ENCODE results near the gene TTC24. TPM values are rescaled to one million over a fixed set of nuclear protein-coding genes. Genes with fewer than 3 reads are reported as not detected.
"Not testable (repeated sequence)": the region's sequence is repeated elsewhere in the genome, so short reads cannot be mapped to it uniquely, and the experiment has no call there.

The TTC24 gene
- polyA plus RNA-seq, 1 donor = 1.6 TPM

DNA sequence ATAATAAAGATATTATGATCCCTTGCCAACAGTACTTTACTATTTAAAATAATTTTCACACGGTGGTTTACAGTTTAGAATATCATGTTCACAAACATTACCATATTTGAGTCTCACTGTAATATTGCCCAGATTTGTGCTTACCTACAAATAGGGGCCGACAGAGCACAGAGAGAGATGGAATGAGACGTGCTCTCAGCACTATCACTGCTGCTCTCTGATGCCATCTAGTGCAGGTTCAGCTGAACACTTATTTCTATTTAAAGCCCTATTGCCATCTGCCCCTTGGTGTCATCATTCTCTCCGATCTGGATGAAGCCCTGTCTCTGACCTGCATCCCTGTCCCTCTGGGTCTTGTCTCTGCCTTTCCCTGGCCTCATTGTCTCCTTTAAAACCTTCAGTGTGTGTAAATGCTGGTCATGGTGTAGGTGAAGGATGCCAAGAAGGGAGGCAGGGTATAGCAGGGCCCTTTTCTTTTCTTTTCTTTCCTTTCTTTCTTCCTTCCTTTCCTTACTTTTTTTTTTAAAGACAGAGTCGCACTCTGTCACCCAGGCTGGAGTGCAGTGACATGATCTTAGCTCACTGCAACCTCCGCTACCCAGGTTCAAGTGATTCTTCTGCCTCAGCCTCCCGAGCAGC is 28.6 kb downstream of the TTC24 start:
- DNase-seq = no peak

DNA sequence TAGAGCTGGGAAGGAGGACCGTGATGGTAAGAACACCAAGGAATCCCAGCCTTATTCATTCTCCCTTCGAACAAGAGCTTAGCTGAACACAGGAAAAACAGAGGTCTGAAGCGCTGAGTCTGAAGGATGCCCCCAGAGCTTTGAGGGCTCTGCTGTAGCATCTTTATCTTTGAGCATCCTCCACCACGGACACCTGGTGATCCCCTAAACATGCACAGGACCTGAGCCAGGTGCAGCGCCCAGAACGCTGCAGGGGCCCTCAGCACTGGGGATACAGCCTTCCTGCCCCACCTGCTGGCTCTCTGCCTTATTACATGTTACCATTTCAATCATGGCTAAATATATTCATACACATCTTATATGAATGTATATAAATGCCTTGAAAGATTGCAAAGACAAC is 29.5 kb downstream of the TTC24 start:
- no peak for DNase-seq

- DNase-seq = not testable (repeated sequence)
These were observed 30.5 kb downstream of the TTC24 start for GRCh38 chr1:156610072-156610471.

GRCh38 chr1:156612666-156613065 is 33.1 kb downstream of the TTC24 start:
- DNase-seq = no peak

- DNase-seq = no peak
These were observed 36.4 kb downstream of the TTC24 start for GRCh38 chr1:156615946-156616345.

- peak; percentile 87 for DNase-seq
These were observed 36.9 kb downstream of the TTC24 start for GRCh38 chr1:156616463-156616862.

DNA sequence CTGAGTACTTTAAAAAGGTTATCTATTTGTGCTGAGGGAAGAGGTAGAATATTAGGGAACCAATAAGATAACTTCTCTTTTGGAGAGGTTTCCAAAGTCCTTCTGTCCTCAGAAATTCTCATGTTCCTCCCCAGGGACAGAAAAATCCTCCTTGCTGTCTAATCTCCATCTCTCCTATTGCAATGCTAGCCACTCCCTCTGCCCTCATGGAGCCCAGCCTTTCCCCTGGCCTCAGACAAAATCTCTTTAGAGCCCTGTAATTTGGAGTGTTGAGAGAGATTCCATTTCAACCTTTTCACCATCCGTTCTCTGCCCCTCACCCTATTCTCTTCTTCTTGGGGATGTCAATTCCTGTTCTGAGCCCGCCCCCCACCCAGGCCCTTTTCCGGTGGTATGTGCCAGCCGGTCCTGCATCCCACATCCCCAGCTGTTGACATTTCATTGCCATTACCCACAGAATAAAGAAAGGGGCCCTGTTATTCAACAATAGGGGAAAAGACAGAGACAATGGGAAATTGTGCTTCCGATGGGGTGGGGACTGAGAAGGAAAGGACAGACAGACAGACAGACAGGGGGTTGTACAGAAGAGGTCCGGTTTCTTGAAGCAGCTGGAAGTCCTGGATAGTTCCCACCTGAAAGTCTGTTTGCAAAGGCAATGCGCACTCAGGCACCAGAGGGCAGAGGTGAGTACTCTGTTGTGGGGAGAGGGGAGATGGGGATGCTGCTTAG is 39.5 kb downstream of the TTC24 start, which contains the start of gene HAPLN2:
Gene HAPLN2, plus strand, starts transcription at position 563 of the 729 bp plus-strand sequence. CDS start 4,076 bp downstream, outside the sequence.
- no peak for DNase-seq

DNA sequence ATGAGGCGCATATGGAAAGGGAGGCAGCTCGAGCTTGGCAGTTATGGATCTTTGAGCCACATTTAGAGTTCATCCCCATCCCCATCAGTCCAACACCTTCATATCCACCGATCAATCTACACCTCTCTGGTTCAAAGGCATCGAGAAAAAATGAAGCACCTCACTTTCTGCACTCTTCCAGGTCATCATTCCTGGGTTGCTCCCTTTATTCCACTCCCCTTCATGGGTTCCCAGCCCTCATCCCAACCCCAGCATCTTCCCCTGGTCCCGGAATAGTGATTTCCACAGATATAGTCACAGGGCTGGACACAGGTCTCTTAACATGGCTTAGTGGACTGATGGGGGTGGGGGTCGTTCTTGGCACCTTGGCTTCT is 40.0 kb downstream of the TTC24 start:
- DNase-seq = no peak

DNA sequence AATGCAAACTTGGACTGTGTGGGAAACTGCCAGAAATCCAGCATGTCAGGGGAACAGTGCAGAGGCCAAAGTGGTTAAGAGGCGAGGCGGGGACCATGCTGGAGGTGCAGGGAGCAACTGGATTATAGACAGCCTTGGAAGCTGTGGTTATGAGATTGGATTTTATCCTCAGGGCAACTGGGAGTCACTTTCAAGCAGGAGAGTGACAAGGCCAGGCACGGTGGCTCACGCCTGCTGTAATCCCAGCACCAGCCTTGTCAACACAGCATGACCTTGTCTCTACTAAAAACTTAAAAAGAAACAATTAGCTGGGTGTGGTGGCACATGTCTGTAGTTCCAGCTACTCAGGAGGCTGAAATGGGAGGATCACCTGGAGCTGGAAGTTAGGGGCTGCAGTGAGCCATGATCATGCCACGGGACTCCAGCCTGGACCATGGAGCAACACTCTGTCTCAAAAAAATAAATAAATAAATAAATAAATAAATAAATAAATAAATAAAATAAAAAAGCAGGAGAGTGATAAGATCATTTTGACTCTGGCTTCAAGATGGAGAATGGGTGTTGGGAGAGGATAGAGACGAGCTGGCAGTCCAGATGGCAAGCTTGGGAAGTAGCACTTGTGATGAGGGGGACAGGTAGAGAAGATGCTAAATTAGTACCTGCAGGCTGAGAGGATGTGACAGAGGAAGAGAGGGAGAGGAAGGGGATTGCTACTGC is 43.2 kb downstream of the TTC24 start:
- DNase-seq = no peak

DNA sequence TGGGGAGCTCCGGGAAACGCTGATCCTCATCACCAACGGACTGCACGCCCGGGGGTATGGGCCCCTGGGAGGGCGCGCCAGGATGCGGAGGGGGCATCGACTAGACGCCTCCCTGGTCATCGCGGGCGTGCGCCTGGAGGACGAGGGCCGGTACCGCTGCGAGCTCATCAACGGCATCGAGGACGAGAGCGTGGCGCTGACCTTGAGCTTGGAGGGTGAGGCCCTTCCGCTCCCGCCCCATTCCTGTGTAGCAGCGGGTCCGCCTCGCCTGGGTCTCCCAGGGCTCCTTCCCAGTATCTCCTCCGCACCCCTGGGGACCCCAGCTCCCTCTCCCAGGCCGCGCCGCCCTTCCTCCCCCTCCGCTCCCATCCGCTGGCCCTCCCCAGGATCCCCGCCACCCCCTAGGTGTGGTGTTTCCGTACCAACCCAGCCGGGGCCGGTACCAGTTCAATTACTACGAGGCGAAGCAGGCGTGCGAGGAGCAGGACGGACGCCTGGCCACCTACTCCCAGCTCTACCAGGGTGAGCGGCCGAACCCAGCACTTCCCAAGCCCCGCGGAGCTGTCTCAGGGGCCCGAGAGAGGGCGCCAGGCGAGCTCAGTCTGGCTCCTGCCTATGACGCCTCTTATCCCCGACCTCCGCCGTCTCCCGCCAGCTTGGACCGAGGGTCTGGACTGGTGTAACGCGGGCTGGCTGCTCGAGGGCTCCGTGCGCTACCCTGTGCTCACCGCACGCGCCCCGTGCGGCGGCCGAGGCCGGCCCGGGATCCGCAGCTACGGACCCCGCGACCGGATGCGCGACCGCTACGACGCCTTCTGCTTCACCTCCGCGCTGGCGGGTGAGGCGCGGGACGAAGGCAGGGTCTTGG is 44.7 kb downstream of the TTC24 start:
- no peak for DNase-seq

GRCh38 chr1:156624814-156625435 is 45.4 kb downstream of the TTC24 start:
- DNase-seq = no peak

DNA sequence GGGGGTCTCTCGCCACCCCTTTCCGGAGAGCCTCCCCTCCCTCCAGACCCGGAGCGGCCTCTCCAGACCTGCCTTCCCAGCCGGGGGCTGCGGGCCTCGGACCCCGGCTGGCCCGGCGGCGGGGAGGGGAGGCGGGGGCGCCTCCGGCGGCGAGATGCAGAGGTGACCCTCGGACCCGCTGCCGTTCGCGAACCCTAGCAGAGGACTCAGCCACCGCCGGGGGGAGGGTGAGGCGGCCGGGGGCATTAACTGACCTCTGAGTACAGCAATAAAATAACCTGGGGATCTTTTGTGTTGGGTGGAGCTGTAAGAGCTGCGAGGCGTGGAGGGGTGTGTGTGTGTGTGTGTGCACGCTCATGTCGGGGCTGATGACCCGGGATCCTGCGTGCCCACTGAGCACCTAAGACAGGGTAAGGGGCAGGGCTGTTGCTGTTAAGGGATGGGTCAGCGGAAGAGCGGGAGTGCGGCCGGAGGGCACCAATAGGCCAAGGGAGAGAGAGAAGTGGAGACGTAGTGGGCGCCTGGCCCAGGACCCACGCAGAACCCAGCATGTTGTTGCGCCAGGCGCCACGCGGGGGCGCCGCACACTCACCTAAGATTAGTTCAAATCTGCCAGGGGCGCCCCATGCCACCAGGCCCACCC is 46.0 kb downstream of the TTC24 start:
- DNase-seq = no peak

- no peak for DNase-seq
These were observed 46.5 kb downstream of the TTC24 start for GRCh38 chr1:156626079-156626438.

DNA sequence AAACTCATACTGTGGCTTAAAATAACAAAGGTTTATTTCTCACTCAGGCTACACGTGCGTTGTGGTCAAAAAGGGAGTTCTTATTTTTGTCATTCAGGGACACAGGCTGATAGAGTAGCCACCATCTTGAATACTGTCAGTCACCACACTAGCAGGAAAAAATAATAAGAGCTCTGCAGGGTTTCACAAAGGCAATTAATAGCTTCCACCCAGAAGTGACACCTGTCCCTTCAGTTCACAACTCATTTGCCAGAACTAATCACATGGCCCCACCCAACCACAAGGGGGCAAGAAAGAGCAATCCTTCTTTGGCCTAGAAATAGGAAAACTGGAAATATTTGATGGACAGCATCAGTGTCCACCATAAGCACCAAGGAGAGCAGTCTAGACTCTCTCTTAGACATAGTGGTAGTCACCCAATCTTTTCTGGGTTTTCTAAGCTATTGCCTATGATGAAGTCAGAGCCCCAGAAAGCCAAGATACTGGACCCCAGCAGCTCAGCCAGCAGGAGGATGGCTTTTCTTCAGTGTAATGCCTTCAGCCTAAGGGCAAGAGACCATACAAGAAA is 47.9 kb downstream of the TTC24 start:
- no peak for DNase-seq

- no peak for DNase-seq
These were observed 50.4 kb downstream of the TTC24 start for GRCh38 chr1:156629823-156630449.

DNA sequence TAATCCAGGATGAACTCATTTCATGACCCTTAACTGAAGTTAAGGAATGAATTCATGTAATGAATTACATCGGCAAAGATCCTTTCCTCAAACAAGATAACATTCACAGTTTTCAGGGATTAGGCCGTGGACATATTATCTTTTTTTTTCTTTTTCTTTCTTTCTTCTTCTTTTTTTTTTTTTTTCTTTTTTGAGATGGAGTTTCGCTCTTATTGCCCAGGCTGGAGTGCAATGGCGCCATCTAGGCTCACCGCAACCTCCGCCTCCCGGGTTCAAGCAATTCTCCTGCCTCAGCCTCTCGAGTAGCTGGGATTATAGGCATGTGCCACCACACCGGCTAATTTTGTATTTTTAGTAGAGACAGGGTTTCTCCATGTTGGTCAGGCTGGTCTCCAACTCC is 51.6 kb downstream of the TTC24 start:
- DNase-seq = not testable (repeated sequence)

DNA sequence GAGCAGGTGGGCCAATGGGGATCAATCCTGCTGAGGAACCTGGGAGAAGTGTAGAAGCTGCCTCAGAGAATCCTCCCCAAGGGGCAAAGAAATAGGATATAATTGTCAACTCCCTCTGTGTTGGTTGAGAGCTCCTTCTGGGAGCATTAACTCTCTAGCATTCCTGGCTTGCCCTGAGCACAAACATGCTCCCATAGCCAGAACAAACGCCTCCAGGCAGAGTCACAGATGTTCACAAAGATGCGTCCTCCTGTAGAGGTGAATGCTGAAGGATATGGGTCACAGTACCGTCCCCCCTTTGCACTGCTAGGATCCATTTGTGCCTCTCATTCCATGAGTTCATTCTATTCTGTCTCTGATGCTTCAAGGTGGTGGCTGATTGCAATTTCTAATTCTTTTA is 52.8 kb downstream of the TTC24 start:
- DNase-seq = no peak

All from left kidney (tissue), 2 donors.